HG03135 (cell line): ENCODE results near the gene NEDD4L.

ENCODE experiments used
- ATAC-seq: cut with Tn5 transposase; IDR thresholded peaks from one replicate; pipeline ENCODE4 v1.9.1; 2021; ENCODE audit warnings: mild to moderate bottlenecking, moderate library complexity; ENCODE audit not compliant: unreplicated experiment

NEDD4L gene

DNA sequence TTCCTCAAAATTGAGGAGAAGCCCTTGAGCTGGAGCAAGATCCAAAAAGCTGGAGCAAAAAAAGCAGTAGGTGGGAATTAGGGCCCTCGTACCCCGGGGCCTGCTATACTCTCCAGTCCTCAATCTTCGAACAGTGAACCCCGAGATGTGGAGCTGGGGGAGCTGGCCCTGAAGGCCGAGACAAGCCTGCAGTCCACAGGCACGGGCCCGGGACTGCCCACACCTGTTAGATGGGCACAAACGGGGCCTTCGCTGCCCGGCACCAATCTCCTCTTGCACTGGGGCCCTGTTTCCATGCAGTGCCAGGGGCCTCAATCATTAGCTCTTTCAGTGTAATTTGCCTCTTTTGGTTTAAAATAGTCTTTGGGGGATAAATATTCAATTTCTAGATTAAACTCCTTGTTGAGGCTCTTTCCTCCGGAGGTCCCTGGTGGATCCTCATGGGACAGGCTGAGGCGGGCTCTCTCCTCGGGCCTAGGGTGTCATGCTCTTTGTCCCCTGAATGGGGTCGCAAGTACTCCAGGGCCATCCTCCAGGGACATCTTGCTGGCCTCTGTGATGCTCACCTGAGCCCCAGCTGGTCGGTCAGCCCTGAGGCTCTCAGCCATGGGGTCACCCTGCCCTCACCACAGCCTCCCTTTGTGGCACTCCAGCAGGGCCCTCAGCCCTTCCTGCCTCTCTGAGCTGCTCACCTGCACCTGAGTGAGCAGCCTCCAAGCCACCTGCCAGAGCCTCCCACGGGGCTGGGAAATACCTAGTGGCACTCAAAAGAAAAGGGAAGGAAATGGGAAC lies 361.3 kb downstream of the NEDD4L start:
- no peak for ATAC-seq

- no peak for ATAC-seq
These were observed 363.2 kb downstream of the NEDD4L start for GRCh38 chr18:58407263-58407648.

- ATAC-seq = no peak
These were observed 363.8 kb downstream of the NEDD4L start for GRCh38 chr18:58407649-58408407.

- ATAC-seq = no peak
These were observed 364.6 kb downstream of the NEDD4L start for GRCh38 chr18:58408665-58409064.

DNA sequence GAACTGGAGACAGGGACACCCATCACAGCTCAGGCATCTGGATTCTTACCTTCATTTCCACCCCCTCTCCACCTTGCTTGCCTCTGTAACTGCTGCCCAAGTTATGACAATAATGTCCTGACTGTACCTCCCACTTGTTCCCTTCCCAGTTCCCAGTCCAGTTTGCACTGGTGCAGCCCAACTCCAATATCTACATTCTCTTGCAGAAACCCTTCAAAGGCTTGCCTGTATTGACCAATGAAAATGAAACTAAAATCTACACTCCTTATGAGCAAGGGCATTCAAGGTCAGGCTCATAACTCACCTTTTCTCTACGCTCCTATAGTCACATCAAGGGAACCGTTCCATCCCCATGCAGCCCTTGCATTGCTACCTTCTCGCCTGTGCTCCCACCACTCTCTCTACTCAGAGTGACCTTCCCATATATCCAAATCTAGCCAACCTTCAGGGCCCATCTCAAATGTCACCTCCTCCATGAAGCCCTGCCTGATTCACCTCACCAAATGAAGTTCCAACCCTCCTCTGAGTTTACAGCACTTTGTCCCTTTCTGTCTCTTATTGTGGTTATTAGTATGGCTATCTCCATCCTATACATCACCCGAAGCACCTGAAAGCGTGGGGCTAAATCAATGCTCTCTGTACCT lies 365.9 kb downstream of the NEDD4L start:
- ATAC-seq = no peak

DNA sequence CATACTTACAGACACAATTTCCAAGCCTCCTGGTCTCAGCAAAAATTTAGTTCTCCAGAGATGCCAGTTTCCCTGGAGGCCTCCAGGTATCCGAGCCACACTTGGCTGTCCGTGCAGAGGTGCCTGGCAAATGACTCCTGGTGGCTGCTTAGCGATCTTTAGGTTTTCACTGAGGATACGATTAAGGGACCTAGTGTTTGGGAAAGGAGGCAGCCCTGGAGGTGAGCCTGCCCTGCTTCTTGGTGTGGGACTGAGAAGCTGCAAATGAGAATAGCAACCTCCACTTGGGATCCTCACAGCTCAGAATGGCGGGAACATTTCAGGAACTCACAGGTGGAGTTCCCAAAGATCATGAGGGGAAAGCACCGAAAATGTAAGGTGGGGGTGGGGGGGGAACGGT lies 367.3 kb downstream of the NEDD4L start:
- no peak for ATAC-seq

GRCh38 chr18:58412844-58413666 lies 369.0 kb downstream of the NEDD4L start:
- no peak for ATAC-seq

- no peak for ATAC-seq
These were observed 369.9 kb downstream of the NEDD4L start for GRCh38 chr18:58413667-58414628.

DNA sequence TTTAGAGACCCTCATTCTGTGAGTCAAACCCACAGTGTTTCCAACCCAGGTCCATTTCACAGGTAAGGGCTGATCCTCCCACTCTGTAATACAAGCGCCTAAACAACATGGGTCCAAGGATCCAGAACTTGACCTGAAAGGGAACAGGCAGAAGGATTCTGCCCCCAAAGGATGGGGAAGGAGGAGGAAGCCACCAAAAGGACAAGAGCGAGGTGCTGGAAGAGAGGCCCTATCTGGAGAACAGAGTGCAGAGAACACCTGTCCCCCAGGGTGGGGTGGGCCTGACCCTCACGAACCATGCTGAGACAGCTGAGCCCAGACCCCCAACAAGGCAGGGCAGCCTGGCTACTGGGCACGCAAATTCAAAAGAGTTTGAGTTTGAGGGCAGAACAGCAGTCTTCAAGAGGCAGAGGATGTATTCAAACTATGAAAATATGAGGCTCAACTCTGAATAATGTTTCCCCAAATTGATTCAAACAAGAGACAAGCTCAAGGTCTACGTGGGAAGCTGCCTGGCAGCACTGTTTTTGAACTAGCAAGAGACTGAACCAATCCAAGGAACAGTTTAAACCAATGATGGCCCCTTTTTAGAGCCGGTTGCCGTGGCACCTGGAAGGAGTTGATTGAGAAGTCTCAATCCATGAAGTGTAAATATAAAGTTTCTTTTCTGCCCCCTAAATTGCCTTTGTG lies 372.1 kb downstream of the NEDD4L start:
- no peak for ATAC-seq

GRCh38 chr18:58416704-58417683 lies 373.0 kb downstream of the NEDD4L start:
- no peak for ATAC-seq

GRCh38 chr18:58417752-58418151 lies 373.7 kb downstream of the NEDD4L start:
- ATAC-seq = no peak

DNA sequence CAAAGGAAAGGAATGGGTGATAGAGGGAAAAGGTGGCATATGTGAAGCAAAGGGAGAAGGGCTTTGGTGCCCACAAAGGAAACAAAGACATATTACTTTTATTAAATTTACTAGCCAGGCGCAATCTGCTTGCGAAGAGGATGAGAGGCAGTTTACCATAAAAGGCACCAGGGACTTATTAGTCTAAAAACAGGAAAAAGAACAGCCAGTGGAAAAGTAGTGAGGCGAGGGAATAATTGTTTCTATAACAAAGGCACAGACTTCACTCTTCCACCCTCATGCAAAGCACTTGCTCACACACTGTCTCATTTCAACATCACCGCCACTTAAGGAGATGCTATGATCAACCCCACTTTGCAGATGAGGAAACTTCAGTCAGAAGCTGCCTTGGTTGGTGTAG lies 374.3 kb downstream of the NEDD4L start:
- ATAC-seq = no peak

- no peak for ATAC-seq
These were observed 375.7 kb downstream of the NEDD4L start for GRCh38 chr18:58419587-58420199.

GRCh38 chr18:58426611-58427010 lies 382.6 kb downstream of the NEDD4L start:
- ATAC-seq = no peak

- no peak for ATAC-seq
These were observed 383.3 kb downstream of the NEDD4L start for GRCh38 chr18:58427321-58427720.

DNA sequence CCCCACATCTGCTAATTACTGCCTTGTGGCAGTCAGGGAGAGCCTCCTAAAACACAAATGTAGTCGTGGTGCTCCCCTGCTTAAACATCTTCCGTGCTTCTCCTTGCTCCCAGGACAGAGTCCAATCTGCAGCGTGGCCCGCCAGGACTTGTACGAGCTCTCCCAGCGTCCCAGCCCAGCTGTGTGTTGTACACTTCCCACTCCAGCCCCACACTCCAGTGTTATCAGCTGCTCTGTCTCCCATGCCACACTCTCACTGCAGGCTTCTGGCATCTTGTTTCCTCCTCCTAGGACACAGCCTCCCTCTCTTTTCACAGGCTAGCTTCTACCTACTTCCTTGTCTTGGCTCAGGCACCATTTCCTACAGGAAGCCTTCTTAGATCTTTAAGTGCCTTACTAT lies 385.4 kb downstream of the NEDD4L start:
- ATAC-seq = no peak

GRCh38 chr18:58431215-58431614 lies 387.2 kb downstream of the NEDD4L start:
- ATAC-seq = no peak
